ENCODE data around the gene GSTA3.
A peak's percentile ranks its signal among the peaks of the same experiment; 100 is the strongest.
"Not testable (repeated sequence)": the region's sequence is repeated elsewhere in the genome, so short reads cannot be mapped to it uniquely, and the experiment has no call there.

GSTA3 gene

DNA sequence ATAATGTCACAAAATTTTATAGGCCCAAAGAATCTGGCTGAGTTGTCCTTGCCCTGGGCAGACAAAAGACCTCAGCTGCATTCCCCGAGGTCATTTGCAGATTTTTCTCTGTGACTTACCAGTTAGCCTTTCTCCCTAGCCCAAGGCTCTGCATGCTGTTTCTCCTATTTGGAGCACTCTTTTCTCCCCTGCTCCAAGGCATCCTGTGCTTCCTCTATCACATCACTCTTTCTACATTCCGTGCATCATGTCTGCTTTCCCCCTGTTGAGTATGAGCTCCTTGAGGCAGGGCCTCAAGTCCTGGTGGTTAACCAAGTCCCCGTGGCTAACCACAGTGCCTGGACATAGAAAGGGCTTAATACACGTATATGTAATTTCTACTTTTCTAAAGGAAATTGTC lies 593 bp upstream of the GSTA3 start:
- DNase-seq (ENCODE audit: low read depth), result no peak

DNA sequence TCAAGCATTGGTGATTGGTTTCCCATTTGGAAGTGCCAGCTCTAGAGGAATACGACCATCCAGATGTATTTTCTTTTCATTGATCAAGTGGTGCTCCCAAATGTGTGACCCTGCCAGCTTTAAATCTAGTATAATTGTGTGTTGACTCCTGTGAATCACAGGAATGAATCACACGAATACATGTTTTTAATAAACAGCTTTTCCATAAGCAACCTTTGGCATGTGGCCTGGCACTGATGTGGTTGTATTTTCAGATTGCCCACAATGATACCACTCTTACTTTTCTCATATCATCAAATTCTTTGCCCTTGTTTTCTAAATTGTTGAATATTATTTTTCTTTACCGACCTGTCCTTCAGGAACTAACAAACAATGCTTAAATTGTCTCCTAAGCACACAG lies 367 bp downstream of the GSTA3 start:
- no peak for DNase-seq (ENCODE audit: low read depth)

DNA sequence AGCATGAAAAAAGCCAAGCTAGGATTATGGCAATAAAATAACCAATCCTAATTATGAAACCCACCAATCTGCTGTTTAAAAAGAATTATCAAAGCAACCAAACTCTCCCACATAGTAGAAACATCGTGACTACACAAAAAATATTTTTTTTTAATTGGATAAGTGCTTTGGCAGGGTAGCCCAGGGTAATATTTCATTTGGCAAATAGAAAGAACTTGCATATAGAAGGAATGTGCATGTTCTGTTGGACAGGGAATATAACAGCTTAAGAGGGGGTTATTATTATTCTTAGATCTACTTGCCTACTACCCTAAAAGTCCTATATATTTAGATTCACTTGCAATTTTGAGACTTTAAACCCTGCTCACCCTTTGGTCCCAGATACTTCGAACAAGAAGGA lies 972 bp downstream of the GSTA3 start:
- no peak for DNase-seq (ENCODE audit: low read depth)

DNA sequence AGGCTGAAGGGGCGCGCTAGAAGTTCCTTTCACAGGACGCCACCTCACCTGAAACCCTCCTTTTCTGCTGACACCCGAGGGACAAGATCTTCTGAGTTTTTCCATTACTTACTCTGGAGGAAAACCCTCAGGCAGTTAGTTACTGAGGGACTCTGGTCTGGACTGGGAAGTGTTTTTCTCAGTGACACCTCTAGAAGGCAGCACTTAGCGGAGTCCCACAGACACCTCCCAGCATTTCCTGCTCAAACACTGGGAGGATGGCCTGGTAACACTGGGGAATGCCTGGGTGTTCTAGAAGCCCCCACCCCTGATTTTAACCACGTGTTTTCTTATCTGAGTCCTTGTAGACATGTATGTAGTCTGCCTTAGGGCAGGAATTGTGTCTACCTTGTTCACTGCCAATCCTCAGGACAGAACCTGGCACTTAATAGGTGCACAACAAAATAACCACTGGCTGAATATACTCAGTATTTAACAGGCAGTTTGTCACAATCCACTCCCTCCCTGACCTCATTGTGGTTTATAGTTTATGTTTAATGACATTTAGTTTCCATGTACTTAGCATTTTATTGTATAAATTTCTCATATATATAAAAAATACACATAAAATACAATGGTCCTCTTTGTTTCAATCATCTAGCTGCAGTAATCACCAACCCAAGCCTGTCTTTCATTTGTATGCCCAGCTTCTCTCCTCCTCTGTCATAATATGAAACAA lies 4.8 kb downstream of the GSTA3 start:
- DNase-seq (ENCODE audit: low read depth), result no peak

DNA sequence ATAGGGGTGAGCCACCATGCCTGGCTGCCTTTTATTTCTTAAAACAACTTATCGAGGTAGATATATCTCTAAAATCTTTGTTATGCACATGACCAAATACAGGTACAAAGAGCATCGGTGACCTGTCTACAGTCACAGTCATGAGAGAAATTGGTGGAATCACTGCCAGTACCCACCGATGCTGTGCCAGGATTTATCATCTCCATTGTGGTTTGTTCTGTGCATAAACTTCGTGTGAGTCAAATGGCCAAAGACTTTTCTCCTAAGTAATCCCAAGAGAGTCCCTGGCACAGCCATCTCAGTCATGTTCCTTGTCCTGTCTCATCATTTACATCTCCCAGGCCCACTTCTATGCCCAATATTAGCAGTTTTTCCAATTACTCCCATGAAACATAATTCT lies 9.0 kb downstream of the GSTA3 start:
- no peak for DNase-seq (ENCODE audit: low read depth)

- not testable (repeated sequence) for DNase-seq (ENCODE audit: low read depth)
These were observed 13.7 kb downstream of the GSTA3 start for GRCh38 chr6:52895790-52896189.

DNA sequence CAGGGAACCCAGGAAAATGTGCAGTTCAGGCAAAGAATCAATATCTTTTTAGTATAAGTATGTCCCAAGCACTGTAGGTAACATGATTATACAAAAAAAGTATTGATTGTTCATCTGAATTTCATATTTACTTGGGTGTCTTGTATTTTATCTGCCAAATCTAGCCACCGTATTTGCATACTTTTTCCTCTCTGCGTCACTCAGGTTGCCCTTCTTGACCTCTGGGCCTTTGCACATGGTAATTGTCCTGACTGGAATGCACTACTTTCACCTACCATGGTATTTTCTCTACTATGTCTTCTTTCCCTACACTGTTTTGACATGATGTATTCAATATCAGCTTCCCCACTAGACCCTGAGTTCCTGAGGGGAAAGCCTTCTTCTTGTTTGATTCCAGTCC lies 15.2 kb downstream of the GSTA3 start:
- no peak for DNase-seq (ENCODE audit: low read depth)

DNA sequence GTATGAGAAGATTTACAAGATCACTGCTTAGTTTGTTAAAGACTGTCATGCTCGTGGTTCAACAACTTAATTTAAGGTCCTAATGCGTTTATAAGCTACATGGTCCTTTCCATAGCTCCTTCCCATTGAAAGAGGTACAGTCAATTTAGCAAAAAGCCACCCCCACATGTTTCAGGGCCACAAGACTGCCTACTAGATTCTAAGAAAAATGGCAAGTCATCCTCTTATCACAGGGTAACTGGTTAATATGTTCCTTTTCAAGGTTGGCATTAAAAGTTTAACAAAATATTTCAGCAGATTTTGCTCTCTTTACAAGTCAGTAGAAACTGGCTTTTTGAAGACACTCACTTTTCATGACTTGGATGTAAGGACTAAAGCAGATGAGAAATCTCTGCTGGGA lies 15.7 kb downstream of the GSTA3 start:
- DNase-seq (ENCODE audit: low read depth), result no peak

DNA sequence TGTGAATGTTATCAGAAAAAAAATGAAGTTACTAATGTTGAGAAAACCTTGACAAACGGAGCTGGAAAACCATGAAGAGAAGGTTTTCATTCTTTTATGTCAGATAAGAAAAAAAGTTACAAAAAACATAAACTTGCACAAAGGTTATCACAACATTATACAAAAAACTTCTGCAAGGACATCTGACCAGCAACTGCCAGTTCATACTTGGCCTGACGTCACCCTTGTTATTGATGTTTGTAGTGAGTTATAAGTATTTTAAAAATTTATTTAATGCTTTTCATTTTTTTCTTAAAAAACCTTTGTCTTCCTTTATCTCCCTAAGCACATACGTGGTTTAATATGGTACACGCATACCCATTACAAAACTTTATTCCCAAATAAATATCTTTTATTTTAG lies 16.3 kb downstream of the GSTA3 start:
- no peak for DNase-seq (ENCODE audit: low read depth)

GRCh38 chr6:52890018-52890417 lies 19.5 kb downstream of the GSTA3 start:
- DNase-seq (ENCODE audit: low read depth), result no peak

DNA sequence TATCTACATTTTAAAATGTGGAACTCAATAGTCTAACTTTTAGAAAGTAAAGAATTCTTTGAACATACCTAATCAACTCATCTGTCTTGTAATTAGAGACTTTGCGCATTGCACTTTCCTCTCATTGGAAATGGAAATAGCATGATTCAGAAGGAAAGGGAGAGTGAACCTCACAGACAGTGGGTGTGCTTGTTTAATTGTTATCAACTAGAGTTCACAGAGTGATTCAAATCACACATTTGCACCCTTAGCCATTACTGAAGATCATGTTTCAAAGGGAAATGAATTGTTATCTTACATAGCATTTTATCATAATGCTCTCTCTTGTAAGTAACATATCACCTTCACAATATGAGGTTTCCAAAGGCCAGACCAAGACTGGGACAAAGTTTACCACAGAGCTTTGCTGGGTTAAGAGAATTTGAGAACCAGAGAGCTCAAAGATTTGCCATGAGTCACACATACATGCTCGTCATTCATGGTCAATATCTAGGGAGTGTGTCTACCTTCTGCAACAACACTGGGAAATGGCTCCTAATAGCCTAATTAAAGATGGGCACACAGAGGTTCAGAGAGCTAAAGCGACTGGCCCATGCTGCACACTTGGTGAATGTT lies 21.5 kb downstream of the GSTA3 start:
- no peak for DNase-seq (ENCODE audit: low read depth)

- peak; percentile 29 for DNase-seq (ENCODE audit: low read depth)
These were observed 27.3 kb downstream of the GSTA3 start for GRCh38 chr6:52881996-52882841.

- no peak for DNase-seq (ENCODE audit: low read depth)
These were observed 27.9 kb downstream of the GSTA3 start for GRCh38 chr6:52881662-52881995.

GRCh38 chr6:52877786-52878185 lies 31.7 kb downstream of the GSTA3 start:
- DNase-seq (ENCODE audit: low read depth), result no peak

DNA sequence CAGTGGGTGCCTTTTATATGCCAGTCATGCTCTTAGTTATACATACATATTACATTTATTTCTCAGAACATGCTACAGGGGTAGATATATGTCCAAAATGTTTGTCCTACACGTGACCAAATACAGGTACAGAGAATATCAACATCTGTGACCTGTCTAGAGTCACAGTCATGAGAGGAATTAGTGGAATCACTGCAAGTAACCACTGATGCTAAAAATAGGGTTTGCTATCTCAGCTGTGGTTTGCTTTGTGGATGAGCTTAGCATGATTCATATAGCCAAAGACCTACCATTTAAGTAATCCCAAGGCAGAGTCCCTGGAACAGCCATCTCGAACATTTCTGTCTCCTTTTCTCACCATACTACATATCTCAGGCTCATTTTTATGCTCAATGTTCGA lies 32.3 kb downstream of the GSTA3 start:
- DNase-seq (ENCODE audit: low read depth), result no peak

DNA sequence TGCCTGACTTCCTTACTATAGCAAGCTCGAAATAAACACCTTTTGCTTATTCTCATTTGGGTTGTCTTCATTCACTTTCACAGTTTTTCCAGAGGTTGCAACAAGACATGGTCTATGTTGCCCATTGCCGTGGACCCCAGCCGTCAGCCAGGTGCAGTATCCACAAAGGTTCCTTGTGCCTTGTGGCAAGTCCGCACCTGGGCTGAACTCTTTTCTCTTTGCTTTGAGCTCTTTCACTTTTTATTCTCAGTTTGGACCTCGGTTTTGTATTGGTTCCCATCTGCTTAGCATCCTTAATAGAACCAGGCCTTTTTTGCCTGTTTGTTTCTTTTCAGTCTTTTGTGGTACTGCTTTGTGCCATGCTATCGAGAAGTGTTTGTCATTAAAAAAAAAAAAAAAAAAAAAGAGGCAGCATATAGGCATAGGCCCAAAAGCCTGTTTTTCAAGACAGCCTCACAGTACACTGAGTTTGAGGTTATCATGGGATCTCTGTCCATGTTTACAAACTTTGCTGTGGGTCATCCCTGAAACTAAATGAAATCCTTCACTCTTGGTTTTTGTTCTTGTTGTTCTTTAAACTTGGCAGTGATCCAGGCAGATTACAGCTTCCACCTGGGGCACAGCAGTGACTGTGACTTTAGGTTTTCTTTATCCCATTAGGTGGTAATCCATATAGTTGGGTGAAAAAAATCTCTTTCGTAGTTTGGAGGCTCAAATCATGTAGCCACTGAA lies 33.3 kb downstream of the GSTA3 start:
- no peak for DNase-seq (ENCODE audit: low read depth)

- no peak for DNase-seq (ENCODE audit: low read depth)
These were observed 37.5 kb downstream of the GSTA3 start for GRCh38 chr6:52872031-52872430.

GRCh38 chr6:52871621-52872020 lies 37.9 kb downstream of the GSTA3 start:
- no peak for DNase-seq (ENCODE audit: low read depth)

DNA sequence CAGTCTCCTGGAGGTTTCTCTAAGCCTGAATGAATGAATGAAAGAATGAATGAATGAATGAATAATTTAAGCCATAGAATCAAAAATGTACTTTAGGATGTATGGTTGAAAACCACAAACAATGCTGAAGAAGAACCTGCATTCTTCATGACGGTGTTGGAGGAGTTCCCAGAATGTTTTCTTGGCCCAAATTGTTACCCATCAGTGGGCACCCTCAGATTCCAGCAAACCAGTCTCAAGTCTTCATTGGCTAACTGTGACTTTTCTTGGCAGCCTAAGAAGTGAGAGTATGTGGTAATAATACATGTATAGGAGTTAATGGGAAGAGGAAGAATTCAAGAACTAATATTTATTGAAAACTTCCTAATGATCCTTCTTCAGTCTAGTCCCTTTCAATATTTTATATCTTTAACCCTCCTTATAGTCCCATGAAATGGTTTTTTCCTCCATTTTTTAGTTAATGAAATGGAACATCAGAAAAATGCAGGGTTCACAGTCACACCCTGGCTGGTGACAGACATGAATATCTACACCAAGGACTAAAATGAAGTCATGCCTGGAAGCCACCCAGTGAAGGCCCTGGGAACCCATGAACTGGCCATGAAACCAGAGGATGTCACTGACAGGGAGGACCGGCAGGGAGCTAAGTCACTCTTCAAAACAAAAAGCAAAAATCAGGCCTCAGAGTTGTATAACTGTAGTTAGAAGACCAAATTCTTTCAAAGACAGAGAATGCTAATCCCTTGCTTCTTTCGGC lies 39.0 kb downstream of the GSTA3 start:
- DNase-seq (ENCODE audit: low read depth), result not testable (repeated sequence)

GRCh38 chr6:52868899-52869298 lies 40.6 kb downstream of the GSTA3 start:
- DNase-seq (ENCODE audit: low read depth), result not testable (repeated sequence)

DNA sequence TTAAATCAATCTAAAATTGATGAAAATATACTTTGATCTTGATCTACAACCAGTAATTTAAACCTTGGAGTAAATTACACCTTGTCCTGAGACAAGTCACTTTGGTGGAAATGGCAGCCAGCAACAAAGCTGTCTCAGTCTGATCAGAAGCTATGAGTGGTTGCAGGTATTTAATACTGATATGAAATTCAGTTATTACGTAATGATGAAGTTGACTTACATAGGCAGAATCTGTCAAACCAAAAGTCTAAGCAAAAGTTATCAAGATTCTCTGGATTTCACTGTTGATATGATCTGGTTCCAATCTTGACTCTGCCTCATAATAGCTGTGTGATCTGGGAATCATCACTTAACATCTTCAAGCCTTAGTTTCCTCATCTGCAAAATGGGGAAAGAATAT lies 41.3 kb downstream of the GSTA3 start:
- no peak for DNase-seq (ENCODE audit: low read depth)

- not testable (repeated sequence) for DNase-seq (ENCODE audit: low read depth)
These were observed 48.3 kb downstream of the GSTA3 start for GRCh38 chr6:52861151-52861550.
